IMR-90 (cell line): ENCODE results near the gene CLDN19.

Experiments
- FOS ChIP-seq: fragments of 150-350 bp; IDR thresholded peaks from 2 replicates; pipeline ENCODE4 v1.6.1; 2016; ENCODE audit warnings: low read depth, low read length
- MAZ ChIP-seq: IDR thresholded peaks from 2 replicates; pipeline ENCODE4 v1.6.1; 2012; ENCODE audit warnings: low read depth, mild to moderate bottlenecking, low read length, improper control_type of control experiment, moderate library complexity, borderline replicate concordance
- POLR2A ChIP-seq: IDR thresholded peaks from 2 replicates; pipeline ENCODE4 v1.6.1; 2012; ENCODE audit warnings: mild to moderate bottlenecking, low read depth, low read length
- RCOR1 ChIP-seq: IDR thresholded peaks from 2 replicates; pipeline ENCODE4 v1.6.1; 2012; ENCODE audit warnings: mild to moderate bottlenecking, low read length, improper control_type of control experiment; ENCODE audit not compliant: insufficient replicate concordance
- TF ChIP-seq, protein P1 (sequence below): conservative IDR thresholded peaks from 2 replicates; pipeline ENCODE4 v1.5.1; 2012; ENCODE audit warnings: mild to moderate bottlenecking, low read depth, low read length, improper control_type of control experiment

GRCh38 chr1:42730988-42731387 lies 9.0 kb downstream of the CLDN19 start:
- TF ChIP-seq RCOR1 (no peak), POLR2A (no peak), MAZ (no peak), FOS (no peak)
- TF ChIP-seq, protein P1, sequence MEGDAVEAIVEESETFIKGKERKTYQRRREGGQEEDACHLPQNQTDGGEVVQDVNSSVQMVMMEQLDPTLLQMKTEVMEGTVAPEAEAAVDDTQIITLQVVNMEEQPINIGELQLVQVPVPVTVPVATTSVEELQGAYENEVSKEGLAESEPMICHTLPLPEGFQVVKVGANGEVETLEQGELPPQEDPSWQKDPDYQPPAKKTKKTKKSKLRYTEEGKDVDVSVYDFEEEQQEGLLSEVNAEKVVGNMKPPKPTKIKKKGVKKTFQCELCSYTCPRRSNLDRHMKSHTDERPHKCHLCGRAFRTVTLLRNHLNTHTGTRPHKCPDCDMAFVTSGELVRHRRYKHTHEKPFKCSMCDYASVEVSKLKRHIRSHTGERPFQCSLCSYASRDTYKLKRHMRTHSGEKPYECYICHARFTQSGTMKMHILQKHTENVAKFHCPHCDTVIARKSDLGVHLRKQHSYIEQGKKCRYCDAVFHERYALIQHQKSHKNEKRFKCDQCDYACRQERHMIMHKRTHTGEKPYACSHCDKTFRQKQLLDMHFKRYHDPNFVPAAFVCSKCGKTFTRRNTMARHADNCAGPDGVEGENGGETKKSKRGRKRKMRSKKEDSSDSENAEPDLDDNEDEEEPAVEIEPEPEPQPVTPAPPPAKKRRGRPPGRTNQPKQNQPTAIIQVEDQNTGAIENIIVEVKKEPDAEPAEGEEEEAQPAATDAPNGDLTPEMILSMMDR: no peak
